ENCODE measurements around the gene OR2F2.

- TF ChIP-seq CTCF (IDR thresholded peaks at IDR 0.05) (no peak), POLR2A (IDR thresholded peaks at IDR 0.05) (no peak)
These were observed 45.9 kb downstream of the OR2F2 start for GRCh38 chr7:143980746-143981510.
